OCI-LY3 (cell line): ENCODE results near the gene HPCAL1.

Source experiments
- CTCF ChIP-seq: fragments of 200-600, 300-600 bp; sonication (generic); IDR thresholded peaks from 2 replicates; pipeline ENCODE4 v1.5.1; 2014; ENCODE audit warnings: antibody characterized with exemption, low read length, low read depth
- EZH2phosphoT487 ChIP-seq: fragments of 200-600 bp; shearing (Covaris generic); IDR thresholded peaks from 2 replicates; pipeline ENCODE4 v1.6.1; 2018; ENCODE audit warnings: antibody characterized with exemption, mixed run types, low read depth

GRCh38 chr2:10428924-10429323 is 126.2 kb downstream of the HPCAL1 start:
- TF ChIP-seq CTCF (no peak), EZH2phosphoT487 (no peak)
